Right atrium auricular region (tissue), 2 donors: ENCODE measurements around the gene POLG. TPM values are rescaled to one million over a fixed set of nuclear protein-coding genes. Genes with fewer than 3 reads are reported as not detected.

Experiments used
- DNase-seq: peaks from one replicate; pipeline ENCODE4 v3.0.0-alpha.2; 2019; ENCODE audit warnings: low spot score
- H3K27ac ChIP-seq, 2 donors: fragments of 200-600 bp; sonication (generic); 1 replicate in 1 of 2; 2 replicates in 1 of 2; pipeline ENCODE4 v1.5.1; 2016 to 2019
- H3K27me3 ChIP-seq, 2 donors: fragments of 200-600 bp; sonication (generic); one replicate each; pipeline versions ENCODE4 v1.5.1 to v1.6.0; 2017 to 2019
- H3K36me3 ChIP-seq: fragments of 200-600 bp; sonication (generic); one replicate; pipeline ENCODE4 v1.5.1; 2016
- H3K4me1 ChIP-seq, 2 donors: fragments of 200-600 bp; sonication (generic); one replicate each; pipeline versions ENCODE4 v1.5.1 to v1.6.0; 2017 to 2019
- H3K4me3 ChIP-seq, 2 donors: fragments of 200-600 bp; sonication (generic); 1 replicate in 1 of 2; 2 replicates in 1 of 2; pipeline ENCODE4 v1.5.1; 2017 to 2019; ENCODE audit warnings: mild to moderate bottlenecking in 1 of 2, moderate library complexity in 1 of 2
- H3K9me3 ChIP-seq, 2 donors: fragments of 200-600 bp; sonication (generic); one replicate each; pipeline ENCODE4 v1.5.1; 2019
- CTCF ChIP-seq, 2 donors: fragments of 200-600 bp; sonication (generic); IDR thresholded peaks; one replicate each; pipeline ENCODE4 v1.5.1; 2019; ENCODE audit warnings: antibody characterized with exemption in 2 of 2
- total RNA-seq, 2 donors: library from RNA; depleted of rRNA; stranded (reverse); fragments of >200 nt; gene quantifications; one replicate each; pipeline ENCODE4 v1.1.0, GENCODE V29; 2016

The POLG gene
- total RNA-seq, 2 donors from 2014 or later: 36.0 to 37.9 TPM

DNA sequence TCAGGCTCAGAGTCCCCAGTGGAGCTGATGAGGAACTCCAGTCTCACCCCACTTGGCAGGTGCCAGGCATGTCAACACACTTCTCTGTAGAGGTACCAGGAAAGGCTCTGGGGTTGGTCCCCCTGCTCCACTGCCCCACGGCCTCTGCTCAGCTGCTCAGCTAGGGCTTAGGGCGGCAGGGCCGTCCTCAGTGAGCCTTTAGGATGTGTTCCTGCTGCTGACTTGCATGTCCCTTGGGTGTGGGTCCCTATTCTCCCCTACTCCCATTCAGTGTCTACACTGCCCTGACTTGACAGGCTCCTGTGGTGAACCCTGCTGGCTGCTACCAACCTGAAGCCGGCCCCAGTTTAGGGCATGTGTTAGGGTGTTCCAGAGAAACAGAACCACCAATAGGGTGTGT lies 17.9 kb upstream of the POLG start:
- Histone ChIP-seq H3K27me3 (peaks cover 0 to 5% of the 10 kb centered on the region in 2 donors), H3K4me3 (no peak overlapping the region), H3K27ac (no peak overlapping the region), H3K4me1 (no peaks in the 10 kb centered on the region), H3K36me3 (no peaks in the 10 kb centered on the region), H3K9me3 (no peaks in the 10 kb centered on the region)
- no peak for DNase-seq
- TF ChIP-seq CTCF (IDR thresholded peaks at IDR 0.05): no peak

- Histone ChIP-seq H3K9me3 (no peaks in the 10 kb centered on the region), H3K27ac (no peak overlapping the region), H3K27me3 (no peaks in the 10 kb centered on the region), H3K4me1 (no peaks in the 10 kb centered on the region), H3K4me3 (no peak overlapping the region), H3K36me3 (no peaks in the 10 kb centered on the region)
- DNase-seq: no peak
- TF ChIP-seq CTCF (IDR thresholded peaks at IDR 0.05): no peak
Measured at GRCh38 chr15:89349206-89349558, 14.6 kb upstream of the POLG start.

DNA sequence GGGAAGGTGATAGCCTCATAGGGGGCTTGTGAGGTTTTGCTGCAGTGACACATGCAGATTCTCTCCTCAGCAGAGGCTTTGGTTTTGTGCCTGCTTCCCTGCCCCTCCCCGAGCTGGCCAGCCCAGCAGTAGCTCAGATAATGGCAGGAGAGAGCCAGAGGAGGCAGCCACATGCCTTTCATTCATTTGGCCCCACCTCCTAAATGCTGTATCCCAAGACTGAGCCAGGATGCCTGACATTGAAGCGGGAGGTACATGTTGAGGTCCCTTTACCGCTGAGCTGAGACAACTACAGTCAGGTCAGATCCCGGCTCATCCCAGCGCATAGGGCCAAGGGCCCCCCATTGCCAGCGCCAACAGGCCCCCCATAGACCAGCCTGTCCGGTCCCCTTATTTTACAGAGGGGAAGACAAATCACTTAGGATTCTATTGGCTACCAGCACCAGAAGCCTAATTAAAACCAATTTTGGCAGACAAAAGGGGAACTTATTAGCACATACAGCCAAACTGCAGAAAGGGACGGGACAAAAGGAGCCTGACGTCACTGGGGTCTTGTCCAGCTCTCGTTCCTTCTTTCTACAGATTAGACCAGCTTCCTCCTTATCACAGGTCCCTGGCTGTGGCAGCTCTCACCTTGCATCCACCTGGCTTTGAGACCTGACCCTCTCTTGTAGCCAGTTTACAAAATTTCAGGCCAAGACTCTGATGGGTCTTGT lies 12.1 kb upstream of the POLG start:
- H3K27me3 ChIP-seq: no peaks in the 10 kb centered on the region
- TF ChIP-seq CTCF (IDR thresholded peaks at IDR 0.05): no peak
- H3K4me1 ChIP-seq: no peaks in the 10 kb centered on the region
- H3K4me3 ChIP-seq: no peak overlapping the region
- no peaks in the 10 kb centered on the region for H3K36me3 ChIP-seq
- DNase-seq: no peak
- no peak overlapping the region for H3K27ac ChIP-seq
- no peaks in the 10 kb centered on the region for H3K9me3 ChIP-seq

- no peak for DNase-seq
- Histone ChIP-seq H3K4me1 (no peaks in the 10 kb centered on the region), H3K27me3 (no peaks in the 10 kb centered on the region), H3K36me3 (no peaks in the 10 kb centered on the region), H3K9me3 (no peaks in the 10 kb centered on the region), H3K27ac (no peak overlapping the region), H3K4me3 (no peak overlapping the region)
- no peak for TF ChIP-seq CTCF (IDR thresholded peaks at IDR 0.05)
Measured at GRCh38 chr15:89345248-89345647, 10.6 kb upstream of the POLG start.

DNA sequence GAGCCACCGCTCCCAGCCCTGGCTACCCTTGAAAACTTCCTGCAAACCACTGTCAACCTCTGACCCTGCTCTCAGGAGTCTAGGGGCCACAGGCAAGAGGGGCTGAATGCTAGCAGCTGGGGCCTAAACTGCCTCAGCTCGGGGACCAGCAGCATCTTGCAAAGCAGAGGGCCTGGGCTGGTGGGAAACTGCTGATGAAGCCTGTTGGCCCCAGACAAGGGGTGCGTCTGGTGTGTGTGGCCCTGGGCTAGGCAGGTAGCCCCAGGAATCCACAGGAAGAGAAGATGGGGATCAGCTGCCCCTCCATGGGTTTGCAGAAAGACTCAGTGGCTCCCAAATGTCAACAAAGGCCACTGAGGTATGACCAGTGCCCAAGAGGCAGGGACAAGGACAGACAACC lies 8.2 kb upstream of the POLG start:
- no peak for TF ChIP-seq CTCF (IDR thresholded peaks at IDR 0.05)
- DNase-seq: no peak

More for the DNA sequence above, 8.2 kb upstream of the POLG start:
- Histone ChIP-seq H3K4me3 (no peak overlapping the region), H3K27ac (no peak overlapping the region), H3K9me3 (no peaks in the 10 kb centered on the region), H3K36me3 (no peaks in the 10 kb centered on the region), H3K4me1 (no peaks in the 10 kb centered on the region), H3K27me3 (no peaks in the 10 kb centered on the region)
